HepG2 (cell line): ENCODE data around the gene EVC. TPM values are rescaled to one million over a fixed set of nuclear protein-coding genes. Genes with fewer than 3 reads are reported as not detected.

Source experiments
- ATAC-seq: fragments of 200-7000 bp; cut with Tn5 transposase; 3 replicates; pipeline ENCODE4 v1.9.1; 2020; ENCODE audit warnings: mild to moderate bottlenecking, moderate library complexity
- BruUV-seq: library from RNA; stranded (reverse); fragments of 400-500 nt; replicated peaks from 2 replicates; lab custom pipeline; 2021; lab: Mats Ljungman, UMichigan
- CTCF ChIA-PET: fragments of 300-600 bp; formaldehyde crosslinking; extraction: SDS; loops from one replicate; lab custom pipeline; 2021; ENCODE audit warnings: low total read pairs, inconsistent platforms, low intra/inter-chr PET ratio; lab: Yijun Ruan, JAX
- POLR2A ChIA-PET: fragments of 350-600 bp; sonication (Branson Sonifier 250); formaldehyde crosslinking; loops from one replicate; lab custom pipeline; 2020; ENCODE audit warnings: antibody characterized with exemption, inconsistent platforms; lab: Yijun Ruan, JAX
- DNase-seq: peaks from one replicate; pipeline ENCODE4 v3.0.0-alpha.2; 2015; ENCODE audit warnings: low spot score
- FAIRE-seq: peaks from 3 replicates; lab custom pipeline; 2011; peaks lifted over from hg19 to GRCh38; lab: Jason Lieb, UNC
- H2AFZ ChIP-seq: one replicate; pipeline ENCODE4 v1.6.1; 2011; ENCODE audit warnings: low read length, inconsistent platforms
- H3K27ac ChIP-seq: fragments of 300-600 bp; 3 replicates; pipeline ENCODE4 v1.8.0; 2011; ENCODE audit warnings: mixed run types, mild to moderate bottlenecking, mixed read lengths, low read length, inconsistent platforms; ENCODE audit not compliant: insufficient read depth; ENCODE audit errors: extremely low read length
- H3K27me3 ChIP-seq, 2 experiments: fragments of 200-600 bp in 1 of 2; 2 replicates in 1 of 2; 3 replicates in 1 of 2; pipeline versions ENCODE4 v1.6.0 to v1.8.0; 2011; ENCODE audit warnings: low read length in 2 of 2, mild to moderate bottlenecking in 2 of 2, moderate library complexity in 2 of 2, inconsistent platforms in 1 of 2; ENCODE audit not compliant: insufficient read depth in 2 of 2, control insufficient read depth in 1 of 2
- H3K36me3 ChIP-seq, 2 experiments: fragments of 200-600 bp in 1 of 2; replicated peaks in 1 of 2; 2 replicates in 1 of 2; 3 replicates in 1 of 2; pipeline versions ENCODE4 v1.5.1 to v1.8.0; 2011; ENCODE audit warnings: low read length in 2 of 2, inconsistent platforms in 1 of 2; ENCODE audit not compliant: insufficient read depth in 2 of 2, control insufficient read depth in 1 of 2
- H3K4me1 ChIP-seq: 2 replicates; pipeline ENCODE4 v1.5.1; 2012; ENCODE audit warnings: low read length, inconsistent platforms; ENCODE audit not compliant: insufficient read depth
- H3K4me2 ChIP-seq: 2 replicates; pipeline ENCODE4 v1.6.0; 2011; ENCODE audit warnings: low read depth, low read length, inconsistent platforms
- H3K4me3 ChIP-seq, 3 experiments: fragments of 200-600 bp in 1 of 3; sonication (generic), shearing (Covaris generic) in 1 of 3; replicated peaks in 1 of 3; 2 replicates each; pipeline ENCODE4 v1.5.1; 2011 to 2016; ENCODE audit warnings: low read length in 3 of 3, inconsistent platforms in 2 of 3, low read depth in 2 of 3, mild to moderate bottlenecking in 2 of 3, control low read depth in 1 of 3, mixed read lengths in 1 of 3; ENCODE audit not compliant: insufficient read depth in 1 of 3
- H3K79me2 ChIP-seq: one replicate; pipeline ENCODE4 v1.6.1; 2011; ENCODE audit warnings: low read length, inconsistent platforms; ENCODE audit not compliant: insufficient read depth
- H3K9ac ChIP-seq: 2 replicates; pipeline ENCODE4 v1.6.0; 2011; ENCODE audit warnings: mild to moderate bottlenecking, low read depth, low read length, inconsistent platforms; ENCODE audit not compliant: insufficient read depth
- H3K9me3 ChIP-seq: 2 replicates; pipeline ENCODE4 v1.5.1; 2012; ENCODE audit warnings: mild to moderate bottlenecking, low read length
- H4K20me1 ChIP-seq: 2 replicates; pipeline ENCODE4 v1.6.0; 2011; ENCODE audit warnings: inconsistent platforms, mild to moderate bottlenecking, low read length, moderate library complexity; ENCODE audit not compliant: insufficient read depth
- ATAD3A ChIP-seq: sonication (generic); formaldehyde crosslinking; IDR thresholded peaks from 2 replicates; pipeline ENCODE4 v1.4.0; 2020; ENCODE audit warnings: missing genetic modification reagents
- BCLAF1 ChIP-seq: fragments of 450-650 bp; IDR thresholded peaks from 2 replicates; pipeline ENCODE4 v1.6.1; 2017; ENCODE audit warnings: mild to moderate bottlenecking
- CAMTA2 ChIP-seq: sonication (generic); formaldehyde crosslinking; IDR thresholded peaks from 2 replicates; pipeline ENCODE4 v1.4.0; 2020; ENCODE audit warnings: mild to moderate bottlenecking, missing genetic modification reagents, borderline replicate concordance
- DRAP1 ChIP-seq: IDR thresholded peaks from 2 replicates; pipeline ENCODE4 v1.6.1; 2016; ENCODE audit warnings: missing genetic modification reagents, missing compliant biosample characterization
- SRSF9 ChIP-seq: fragments of 200-400 bp; formaldehyde crosslinking; IDR thresholded peaks from 2 replicates; pipeline ENCODE4 v1.6.1; 2018; ENCODE audit warnings: borderline replicate concordance, mild to moderate bottlenecking, low read depth, low read length; ENCODE audit not compliant: insufficient read depth, poor library complexity, severe bottlenecking
- ZMYM3 ChIP-seq: sonication (generic); formaldehyde crosslinking; IDR thresholded peaks from 2 replicates; pipeline ENCODE4 v1.5.1; 2020; ENCODE audit warnings: mild to moderate bottlenecking, missing genetic modification reagents
- ZNF629 ChIP-seq: sonication (generic); formaldehyde crosslinking; conservative IDR thresholded peaks from 2 replicates; pipeline ENCODE4 v1.5.0; 2020; ENCODE audit warnings: missing genetic modification reagents
- ZSCAN21 ChIP-seq: sonication (generic); formaldehyde crosslinking; IDR thresholded peaks from 2 replicates; pipeline ENCODE4 v1.8.0; 2022; ENCODE audit warnings: mild to moderate bottlenecking, missing genetic modification reagents, moderate library complexity, borderline replicate concordance
- WGBS: methylation state at CpG from one replicate; pipeline ENCODE4 v1.1.6; 2017; ENCODE audit warnings: low lambda C conversion rate; 5-methylcytosine and 5-hydroxymethylcytosine counted together
- in situ Hi-C: cut with HindIII; loops from 2 replicates; pipeline ENCODE4 v1.10.0; 2017; ENCODE audit warnings: low pct_unique_long_range_greater_than_20kb; ENCODE audit not compliant: extremely low pct_ligation_motif_present
- intact Hi-C: fragments of 100-400 bp; cut with micrococcal nuclease; formaldehyde crosslinking; loops from one replicate; pipeline ENCODE4 v1.10.0; 2022; ENCODE audit not compliant: unreplicated experiment
- polyA plus RNA-seq, 8 experiments: library from polyadenylated mRNA; depleted of rRNA in 3 of 8; stranded (reverse) in 7 of 8; unstranded in 1 of 8; fragments of >200 nt; fragmentation: Illumina TruSeq in 4 of 8; extraction: Trizol in 4 of 8; gene quantifications; 2 replicates each; pipeline versions ENCODE4 v1.2.1 to v1.2.3, GENCODE V29; 2011 to 2016; ENCODE audit warnings: low read depth in 4 of 8, missing spikeins in 1 of 8, mixed read lengths in 1 of 8; ENCODE audit not compliant: insufficient read depth in 1 of 8
- total RNA-seq, 5 experiments: library from RNA; depleted of rRNA; stranded (reverse); fragments of >200 nt; fragmentation: Illumina TruSeq; extraction: Trizol; gene quantifications; 2 replicates each; pipeline ENCODE4 v1.2.3, GENCODE V29; 2016; ENCODE audit warnings: low read depth in 1 of 5

The EVC gene
- total and polyA plus RNA-seq, 2 of the 13 experiments (the other 11 are each of a cell fraction or from before 2014, with no cell fraction given): 3.1 to 4.9 TPM

- H3K4me3 ChIP-seq: no peak overlapping the region
- DNase-seq (no peak), ATAC-seq (no peak), FAIRE-seq (no peak)
- BruUV-seq: no TSS peak
- H3K4me2 ChIP-seq: no peak overlapping the region
- H3K27me3 ChIP-seq: no peaks in the 10 kb centered on the region
- H3K9ac ChIP-seq: no peak overlapping the region
- CTCF ChIA-PET: no interaction called here
- H2AFZ ChIP-seq: no peak overlapping the region
- peaks cover 14 to 22% of the 10 kb centered on the region in 2 experiments; a peak in 3 of 5 replicates for H3K36me3 ChIP-seq
- 96% methylated on average over 13 of the region's 19 CpGs for WGBS
- in situ Hi-C loops (no loop called here), intact Hi-C loops (no loop called here)
- TF ChIP-seq SRSF9 (no peak), CAMTA2 (CRISPR knock-in tag) (no peak), DRAP1 (CRISPR knock-in tag) (no peak), ATAD3A (CRISPR knock-in tag) (no peak), ZSCAN21 (CRISPR knock-in tag) (no peak)
- H3K79me2 ChIP-seq: no peaks in the 10 kb centered on the region
- no peaks in the 10 kb centered on the region for H3K9me3 ChIP-seq
- H3K27ac ChIP-seq: no peak overlapping the region
- H4K20me1 ChIP-seq: no peaks in the 10 kb centered on the region
- H3K4me1 ChIP-seq: no peaks in the 10 kb centered on the region
- POLR2A ChIA-PET: no interaction called here
These were observed 42.9 kb downstream of the EVC start for GRCh38 chr4:5753766-5754528.

GRCh38 chr4:5754529-5754881, 43.5 kb downstream of the EVC start:
- TF ChIP-seq ZNF629 (CRISPR knock-in tag) (peak; percentile 86), BCLAF1 (no peak), ZMYM3 (CRISPR knock-in tag) (0 out of 2 replicates have a peak, but pooled peaks have one; percentile 9)
- Histone ChIP-seq H2AFZ (no peak overlapping the region), H3K79me2 (no peaks in the 10 kb centered on the region), H4K20me1 (no peaks in the 10 kb centered on the region), H3K9ac (no peak overlapping the region), H3K27me3 (no peaks in the 10 kb centered on the region), H3K4me1 (no peaks in the 10 kb centered on the region), H3K4me2 (no peak overlapping the region), H3K36me3 (peaks cover 13 to 21% of the 10 kb centered on the region in 2 experiments; a peak in 3 of 5 replicates), H3K9me3 (no peaks in the 10 kb centered on the region), H3K4me3 (no peak overlapping the region), H3K27ac (no peak overlapping the region)
- in situ Hi-C loops (no loop called here), intact Hi-C loops (no loop called here)
- ChIA-PET CTCF (no interaction called here), POLR2A (no interaction called here)
- no peak for FAIRE-seq
- no peak for ATAC-seq
- WGBS: 90% methylated on average over 5 of the region's 8 CpGs
- DNase-seq: no peak
- no TSS peak for BruUV-seq
